Transverse colon (tissue), 4 donors: Measurements from ENCODE around the gene LONP2.

Source experiments
- CTCF ChIP-seq, 5 experiments: fragments of 200-600 bp in 3 of 5; fragments of 450-650 bp in 2 of 5; sonication (generic) in 3 of 5; IDR thresholded peaks; 1 replicate in 2 of 5; 2 replicates in 3 of 5; pipeline ENCODE4 v1.5.1; 2016 to 2017; ENCODE audit warnings: antibody characterized with exemption in 5 of 5, inconsistent platforms in 3 of 5, mild to moderate bottlenecking in 2 of 5, moderate library complexity in 1 of 5
- EP300 ChIP-seq: sonication (generic); formaldehyde crosslinking; IDR thresholded peaks from one replicate; pipeline ENCODE4 v1.6.1; 2017; ENCODE audit warnings: antibody characterized with exemption, low read depth
- POLR2A ChIP-seq: fragments of 450-650 bp; IDR thresholded peaks from one replicate; pipeline ENCODE4 v1.6.1; 2016; ENCODE audit warnings: antibody characterized with exemption, mild to moderate bottlenecking, moderate library complexity
- POLR2AphosphoS5 ChIP-seq, 3 donors: sonication (generic); formaldehyde crosslinking; IDR thresholded peaks; one replicate each; pipeline ENCODE4 v1.6.1; 2016; ENCODE audit warnings: antibody characterized with exemption in 3 of 3

DNA sequence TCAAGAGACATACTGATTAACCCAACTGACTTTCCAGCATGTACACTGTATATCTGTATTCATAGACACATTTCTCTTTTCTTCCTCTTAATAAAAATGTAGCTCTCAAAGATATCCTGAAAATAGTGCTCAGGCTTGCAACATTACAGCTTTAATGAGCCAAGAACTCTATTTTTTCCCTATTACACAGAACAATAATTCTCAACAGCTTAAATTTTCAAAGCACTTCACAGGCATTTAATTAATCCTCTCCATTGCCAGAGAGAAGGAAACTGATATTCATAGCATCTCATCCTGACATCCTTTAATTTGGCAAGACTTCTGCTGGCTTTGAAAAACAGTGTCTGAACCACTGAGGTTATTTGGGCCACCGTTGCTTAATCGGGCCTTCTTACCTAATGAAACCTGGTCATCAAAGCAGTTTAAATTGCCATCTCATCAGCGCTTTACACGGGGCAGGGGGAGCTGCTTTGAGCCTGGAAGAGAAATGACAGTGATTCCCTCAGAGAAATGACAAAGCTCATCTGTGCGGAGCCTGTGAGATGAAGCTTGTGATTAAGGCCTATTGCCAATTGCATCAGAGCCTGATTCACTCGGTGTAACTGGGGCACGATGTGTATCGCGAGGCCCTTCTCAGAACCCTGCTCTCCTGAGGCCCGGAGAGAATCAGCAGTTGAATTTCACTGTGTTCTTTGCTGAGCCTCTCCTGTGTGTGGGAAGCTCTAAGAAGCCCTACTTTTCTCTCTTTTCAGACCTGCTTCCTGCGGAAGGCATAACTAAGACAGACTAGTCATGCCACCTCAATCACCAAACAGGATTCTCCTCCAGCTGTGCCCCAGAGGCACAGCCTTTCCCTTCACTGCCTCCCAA is 149.6 kb downstream of the LONP2 start:
- TF ChIP-seq CTCF (IDR thresholded peaks at IDR 0.05) (no peak), EP300 (no peak), POLR2A (no peak), POLR2AphosphoS5 (IDR thresholded peaks at IDR 0.05) (peak in 2 of 3 donors; percentile 15 to 21)
